Fibroblast of lung (primary cell): ENCODE data around the gene HBS1L.

Source experiments
- CTCF ChIP-seq, 2 donors: IDR thresholded peaks in 1 of 2; conservative IDR thresholded peaks in 1 of 2; 1 replicate in 1 of 2; 2 replicates in 1 of 2; pipeline ENCODE4 v1.5.1; 2011 to 2012; ENCODE audit warnings: low read length in 2 of 2, control low read depth in 1 of 2, inconsistent platforms in 1 of 2, low read depth in 1 of 2, mild to moderate bottlenecking in 1 of 2
- EZH2 ChIP-seq: IDR thresholded peaks from 2 replicates; pipeline ENCODE4 v1.5.1; 2012; ENCODE audit warnings: low read length, control low read depth, mild to moderate bottlenecking; ENCODE audit errors: missing control alignments

DNA sequence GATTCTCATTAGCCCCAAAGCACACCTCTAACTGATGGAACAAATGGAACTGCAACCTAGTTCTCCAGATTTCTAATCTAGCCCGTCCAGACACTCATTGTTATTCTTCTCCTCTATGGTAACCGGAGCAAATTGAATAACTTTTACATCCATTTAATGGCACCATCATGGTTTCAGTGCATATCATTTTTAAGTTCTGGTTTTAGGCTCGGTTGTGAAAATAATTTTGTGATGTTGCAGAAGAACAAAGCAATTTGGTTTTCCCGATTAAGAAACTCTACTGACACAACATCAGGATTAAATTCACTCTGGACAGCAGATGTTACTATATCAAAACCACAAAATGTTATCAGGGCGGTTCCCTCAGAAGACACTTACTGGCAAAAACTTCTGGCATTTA is 42.5 kb upstream of the HBS1L start:
- no peak for TF ChIP-seq CTCF (conservative IDR thresholded peaks at IDR 0.05 in 1 of 2, IDR thresholded peaks at IDR 0.05 in 1 of 2; ENCODE audit: low read depth in 1 of 2, low read length in 2 of 2)
- TF ChIP-seq EZH2: no peak
